Fibroblast of villous mesenchyme (primary cell): ENCODE measurements around the gene ZNRF3. TPM values are rescaled to one million over a fixed set of nuclear protein-coding genes. Genes with fewer than 3 reads are reported as not detected.

Experiments
- DNase-seq: peaks from one replicate; pipeline ENCODE4 v3.0.0-alpha.2; 2010; ENCODE audit warnings: low read depth
- H3K4me3 ChIP-seq: 2 replicates; pipeline ENCODE4 v1.5.1; 2011; ENCODE audit warnings: low read depth, mild to moderate bottlenecking, low read length
- CTCF ChIP-seq: IDR thresholded peaks from 2 replicates; pipeline ENCODE4 v1.5.1; 2012; ENCODE audit warnings: low read depth, mild to moderate bottlenecking, low read length; ENCODE audit not compliant: insufficient read depth
- total RNA-seq: library from RNA; depleted of rRNA; stranded (reverse); fragments of >200 nt; gene quantifications from 2 replicates; pipeline ENCODE4 v1.2.3, GENCODE V29; 2012

Gene ZNRF3
- total RNA-seq, 1 donor: 1.7 TPM

DNA sequence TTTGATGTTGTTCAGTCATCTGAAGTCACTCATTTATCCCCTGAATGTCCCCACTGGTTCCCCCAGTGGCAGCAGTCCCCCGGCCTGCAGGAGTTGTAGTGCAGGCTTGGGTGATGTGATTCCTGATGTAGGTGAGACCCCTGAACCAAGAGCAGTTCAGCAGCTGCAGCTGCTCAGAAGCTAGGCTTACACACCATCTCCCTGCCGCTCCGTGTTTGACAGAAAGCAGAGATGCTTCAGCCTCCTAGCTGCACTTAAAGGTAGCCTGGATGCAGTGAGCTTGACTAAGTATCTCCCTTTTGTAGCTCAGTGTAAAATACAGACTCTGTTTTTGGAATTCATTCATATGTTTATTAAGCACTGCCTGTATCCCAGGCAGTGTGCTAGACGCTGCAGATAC, 130.9 kb downstream of the ZNRF3 start:
- DNase-seq: no peak
- no peak overlapping the region for H3K4me3 ChIP-seq
- no peak for TF ChIP-seq CTCF

GRCh38 chr22:29014773-29015172, 131.4 kb downstream of the ZNRF3 start:
- no peak for DNase-seq
- TF ChIP-seq CTCF: no peak
- H3K4me3 ChIP-seq: no peak overlapping the region

DNA sequence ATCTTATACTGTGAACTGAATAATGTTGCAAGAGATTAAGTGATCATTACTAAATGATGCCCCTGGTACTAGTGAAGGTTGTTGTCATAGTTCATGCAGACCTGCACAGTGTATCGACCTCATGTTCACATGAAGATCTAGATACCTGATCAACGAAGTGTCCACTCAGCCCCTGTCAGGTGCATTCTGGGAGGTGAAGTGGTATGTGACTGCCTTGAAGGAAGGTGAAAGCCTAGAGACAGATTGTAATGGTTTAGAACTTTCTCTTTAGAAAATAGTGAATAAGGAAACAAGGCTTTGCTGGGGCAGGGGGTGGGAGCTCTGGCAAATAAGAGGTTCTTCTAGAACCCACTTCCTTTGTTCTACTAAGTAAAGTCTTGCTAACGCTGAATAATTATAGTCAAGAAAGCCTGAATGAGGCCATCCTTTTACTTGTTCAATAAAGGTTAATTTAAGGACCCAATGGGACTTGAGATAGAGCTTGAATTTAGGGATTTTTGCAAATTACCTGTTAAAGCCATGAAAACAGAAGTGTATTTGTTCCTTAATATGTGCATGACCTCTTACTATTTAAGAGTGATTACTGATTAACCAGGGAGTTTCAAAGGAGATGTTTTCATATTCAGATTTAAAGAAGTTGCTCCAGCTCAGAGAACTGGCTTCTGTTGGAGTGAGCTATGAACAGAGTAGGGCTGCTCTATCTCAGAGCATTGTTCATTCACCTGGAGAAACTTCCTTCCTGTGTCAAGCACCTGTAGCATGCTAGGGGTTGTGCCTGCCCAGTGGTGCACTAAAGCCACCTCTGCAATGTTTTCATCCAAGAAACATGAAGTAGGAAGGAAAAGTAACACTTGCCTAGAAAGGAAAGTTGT, 132.9 kb downstream of the ZNRF3 start:
- H3K4me3 ChIP-seq: no peak overlapping the region
- no peak for DNase-seq
- TF ChIP-seq CTCF: no peak

- no peak for TF ChIP-seq CTCF
- DNase-seq: no peak
- no peak overlapping the region for H3K4me3 ChIP-seq
These were observed 135.2 kb downstream of the ZNRF3 start for GRCh38 chr22:29018293-29019189.

DNA sequence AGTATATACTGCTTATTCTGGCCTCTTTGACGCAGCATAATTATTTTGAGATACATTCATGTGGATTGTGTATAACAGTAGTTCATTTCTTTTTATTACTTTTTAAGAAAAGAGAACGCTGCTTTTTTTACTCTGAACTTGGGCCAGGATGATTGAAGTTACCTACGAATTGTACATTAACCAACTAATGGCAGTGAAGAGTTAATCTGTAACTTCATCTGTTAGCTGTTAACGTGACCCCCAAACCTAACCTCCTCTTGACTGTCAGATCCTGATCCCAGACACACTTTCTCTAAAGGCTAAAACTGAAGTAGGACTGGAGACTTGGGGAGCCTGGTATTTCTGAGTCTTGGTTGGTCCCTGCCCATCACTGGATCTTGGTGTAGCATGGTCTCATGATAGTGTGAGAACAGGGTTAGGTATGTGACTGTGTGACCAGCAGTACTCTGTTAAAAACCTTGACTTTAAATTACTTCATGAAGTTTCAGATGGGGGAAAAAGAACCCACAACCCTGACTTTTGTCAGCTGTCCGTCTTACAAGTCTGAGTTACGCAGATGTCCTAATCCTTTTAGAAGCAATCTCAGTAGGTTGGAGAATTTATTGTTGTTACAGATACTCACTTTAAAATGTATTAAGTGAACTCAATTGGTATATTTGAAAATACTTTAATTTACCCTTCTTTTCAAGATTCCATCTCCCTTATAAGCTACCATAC, 138.9 kb downstream of the ZNRF3 start:
- TF ChIP-seq CTCF: no peak
- no peak overlapping the region for H3K4me3 ChIP-seq
- DNase-seq: no peak

GRCh38 chr22:29023172-29023796, 139.9 kb downstream of the ZNRF3 start:
- H3K4me3 ChIP-seq: no peak overlapping the region
- TF ChIP-seq CTCF: no peak
- DNase-seq: no peak
